IMR-90 (cell line): ENCODE results near the gene KCNJ10. TPM values are rescaled to one million over a fixed set of nuclear protein-coding genes. Genes with fewer than 3 reads are reported as not detected.

Experiments
- ATAC-seq: fragments of 200-7000 bp; cut with Tn5 transposase; 2 replicates; pipeline ENCODE4 v1.9.1; 2020; ENCODE audit warnings: low read depth, mild to moderate bottlenecking, moderate library complexity
- BruUV-seq: library from RNA; stranded (reverse); fragments of 400-500 nt; replicated peaks from 2 replicates; lab custom pipeline; 2021; lab: Mats Ljungman, UMichigan
- CTCF ChIA-PET: fragments of 300-600 bp; formaldehyde crosslinking; extraction: SDS; loops from one replicate; lab custom pipeline; 2021; ENCODE audit warnings: antibody characterized with exemption; lab: Yijun Ruan, JAX
- POLR2A ChIA-PET: fragments of 300-600 bp; sonication (Branson Sonifier 250); formaldehyde crosslinking; loops from one replicate; lab custom pipeline; 2022; ENCODE audit warnings: antibody characterized with exemption; ENCODE audit not compliant: unreplicated experiment; lab: Charles Lee
- DNase-seq: peaks from one replicate; pipeline ENCODE4 v3.0.0; 2013
- H2AFZ ChIP-seq: replicated peaks from 2 replicates; pipeline ENCODE3; 2013; ENCODE audit warnings: low read length, mild to moderate bottlenecking; ENCODE audit not compliant: poor library complexity
- H2AK5ac ChIP-seq: 2 replicates; pipeline ENCODE4 v1.6.1; 2013; ENCODE audit warnings: low read depth, low read length, inconsistent platforms
- H2AK9ac ChIP-seq: replicated peaks from 2 replicates; pipeline ENCODE3; 2013; ENCODE audit warnings: mild to moderate bottlenecking, low read depth, low read length, moderate library complexity; ENCODE audit not compliant: poor library complexity
- H2BK120ac ChIP-seq: 2 replicates; pipeline ENCODE4 v1.6.1; 2013; ENCODE audit warnings: low read depth, low read length, inconsistent platforms
- H2BK15ac ChIP-seq: 3 replicates; pipeline ENCODE4 v1.6.1; 2013; ENCODE audit warnings: low read depth, low read length, inconsistent platforms
- H2BK20ac ChIP-seq: 2 replicates; pipeline ENCODE4 v1.6.1; 2013; ENCODE audit warnings: low read depth, mild to moderate bottlenecking, inconsistent platforms, low read length, moderate library complexity
- H2BK5ac ChIP-seq: 2 replicates; pipeline ENCODE4 v1.6.1; 2013; ENCODE audit warnings: mild to moderate bottlenecking, low read depth, low read length, inconsistent platforms; ENCODE audit not compliant: poor library complexity, severe bottlenecking
- H3K14ac ChIP-seq: replicated peaks from 2 replicates; pipeline ENCODE4 v1.6.1; 2013; ENCODE audit warnings: low read depth, low read length, inconsistent platforms
- H3K18ac ChIP-seq: 2 replicates; pipeline ENCODE4 v1.6.1; 2013; ENCODE audit warnings: low read depth, low read length, control low read depth
- H3K23ac ChIP-seq: 2 replicates; pipeline ENCODE4 v1.6.1; 2013; ENCODE audit warnings: low read depth, low read length, inconsistent platforms
- H3K27ac ChIP-seq: 2 replicates; pipeline ENCODE4 v1.5.1; 2013; ENCODE audit warnings: mild to moderate bottlenecking, control low read depth, low read length; ENCODE audit not compliant: insufficient read depth
- H3K27me3 ChIP-seq: 2 replicates; pipeline ENCODE4 v1.6.1; 2013; ENCODE audit warnings: low read length; ENCODE audit not compliant: control insufficient read depth, insufficient read depth
- H3K36me3 ChIP-seq: 2 replicates; pipeline ENCODE4 v1.6.1; 2013; ENCODE audit warnings: low read length, mixed read lengths; ENCODE audit not compliant: control insufficient read depth, insufficient read depth
- H3K4ac ChIP-seq: 2 replicates; pipeline ENCODE4 v1.6.1; 2013; ENCODE audit warnings: low read depth, low read length, inconsistent platforms
- H3K4me1 ChIP-seq: 2 replicates; pipeline ENCODE4 v1.6.1; 2013; ENCODE audit warnings: low read length, mixed read lengths; ENCODE audit not compliant: control insufficient read depth, insufficient read depth
- H3K4me2 ChIP-seq: 2 replicates; pipeline ENCODE4 v1.6.1; 2013; ENCODE audit warnings: low read depth, mild to moderate bottlenecking, control low read depth, low read length, moderate library complexity
- H3K4me3 ChIP-seq: 2 replicates; pipeline ENCODE4 v1.5.1; 2013; ENCODE audit warnings: low read depth, mild to moderate bottlenecking, control low read depth, low read length, moderate library complexity; ENCODE audit not compliant: insufficient read depth
- H3K56ac ChIP-seq: 2 replicates; pipeline ENCODE4 v1.6.1; 2013; ENCODE audit warnings: low read length, inconsistent platforms; ENCODE audit not compliant: insufficient read depth; ENCODE audit errors: extremely low read depth
- H3K79me1 ChIP-seq, 2 experiments: 2 replicates each; pipeline ENCODE4 v1.6.1; 2013; ENCODE audit warnings: low read length in 2 of 2, inconsistent platforms in 1 of 2, low read depth in 1 of 2
- H3K9ac ChIP-seq: 2 replicates; pipeline ENCODE4 v1.6.1; 2013; ENCODE audit warnings: low read depth, low read length, control low read depth
- H3K9me1 ChIP-seq: 2 replicates; pipeline ENCODE4 v1.6.1; 2013; ENCODE audit warnings: low read length, inconsistent platforms; ENCODE audit not compliant: insufficient read depth
- H3K9me3 ChIP-seq: 2 replicates; pipeline ENCODE4 v1.6.1; 2013; ENCODE audit warnings: low read length; ENCODE audit not compliant: control insufficient read depth, insufficient read depth
- H4K20me1 ChIP-seq: 2 replicates; pipeline ENCODE4 v1.6.1; 2013; ENCODE audit warnings: low read length, inconsistent platforms; ENCODE audit not compliant: insufficient read depth
- H4K5ac ChIP-seq: 2 replicates; pipeline ENCODE4 v1.6.1; 2013; ENCODE audit warnings: mild to moderate bottlenecking, low read depth, low read length, control low read depth
- H4K8ac ChIP-seq, 2 experiments: 2 replicates each; pipeline ENCODE4 v1.6.1; 2013; ENCODE audit warnings: low read depth in 2 of 2, low read length in 2 of 2, control low read depth in 1 of 2, inconsistent platforms in 1 of 2
- H4K91ac ChIP-seq: 2 replicates; pipeline ENCODE4 v1.6.1; 2013; ENCODE audit warnings: low read depth, low read length, inconsistent platforms; ENCODE audit not compliant: insufficient read depth
- BHLHE40 ChIP-seq: fragments of 150-350 bp; IDR thresholded peaks from 2 replicates; pipeline ENCODE4 v1.6.1; 2016; ENCODE audit warnings: mild to moderate bottlenecking, low read depth, low read length
- CEBPB ChIP-seq: IDR thresholded peaks from 2 replicates; pipeline ENCODE4 v1.6.1; 2012; ENCODE audit warnings: low read depth, low read length, improper control_type of control experiment
- MAFK ChIP-seq: IDR thresholded peaks from 2 replicates; pipeline ENCODE4 v1.6.1; 2012; ENCODE audit warnings: low read depth, low read length, improper control_type of control experiment
- MXI1 ChIP-seq: IDR thresholded peaks from 2 replicates; pipeline ENCODE4 v1.6.1; 2012; ENCODE audit warnings: low read depth, mild to moderate bottlenecking, low read length, moderate library complexity, borderline replicate concordance
- NFE2L2 ChIP-seq: fragments of 150-350 bp; IDR thresholded peaks from 2 replicates; pipeline ENCODE4 v1.6.1; 2016; ENCODE audit warnings: low read depth, mild to moderate bottlenecking, low read length
- POLR2A ChIP-seq: IDR thresholded peaks from 2 replicates; pipeline ENCODE4 v1.6.1; 2012; ENCODE audit warnings: mild to moderate bottlenecking, low read depth, low read length
- RAD21 ChIP-seq: IDR thresholded peaks from 2 replicates; pipeline ENCODE4 v1.6.1; 2012; ENCODE audit warnings: low read length, improper control_type of control experiment
- RFX5 ChIP-seq: IDR thresholded peaks from 2 replicates; pipeline ENCODE4 v1.8.0; 2012; ENCODE audit warnings: low read depth, mild to moderate bottlenecking, low read length, moderate library complexity
- SMC3 ChIP-seq: fragments of 150-350 bp; IDR thresholded peaks from 2 replicates; pipeline ENCODE4 v1.6.1; 2016; ENCODE audit warnings: low read depth, mild to moderate bottlenecking, antibody characterized with exemption, low read length, moderate library complexity
- WGBS, 2 experiments: methylation state at CpG; one replicate each; pipeline versions ENCODE4 v1.1.5 to v1.1.7; 2013; ENCODE audit warnings: missing lambda C conversion rate in 2 of 2; ENCODE audit not compliant: insufficient read length in 1 of 2; ENCODE audit errors: extremely low coverage in 2 of 2; 5-methylcytosine and 5-hydroxymethylcytosine counted together
- dilution Hi-C: fragments of 300-500 bp; cut with HindIII; formaldehyde crosslinking; loops from one replicate; pipeline ENCODE4 v1.14.3; 2018; ENCODE audit warnings: low sequenced_read_pairs; ENCODE audit not compliant: unreplicated experiment
- in situ Hi-C: fragments of 300-500 bp; cut with MboI; formaldehyde crosslinking; loops from 3 replicates; pipeline ENCODE4 v1.14.3; 2019; ENCODE audit warnings: low sequenced_read_pairs, inconsistent platforms, mixed read lengths
- intact Hi-C: fragments of 100-400 bp; cut with micrococcal nuclease; formaldehyde crosslinking; loops from 2 replicates; pipeline ENCODE4 v1.10.0; 2022
- polyA plus RNA-seq, 3 experiments: library from polyadenylated mRNA; depleted of rRNA; stranded (reverse); fragments of >200 nt; gene quantifications; 2 replicates each; pipeline ENCODE4 v1.2.3, GENCODE V29; 2012; ENCODE audit warnings: low replicate concordance in 1 of 3
- total RNA-seq: library from RNA; depleted of rRNA; stranded (reverse); fragments of >200 nt; gene quantifications from 2 replicates; pipeline ENCODE4 v1.2.3, GENCODE V29; 2012
- TF ChIP-seq, protein P1 (sequence below): conservative IDR thresholded peaks from 2 replicates; pipeline ENCODE4 v1.5.1; 2012; ENCODE audit warnings: mild to moderate bottlenecking, low read depth, low read length, improper control_type of control experiment
- TF ChIP-seq, protein P2 (sequence below): fragments of 150-350 bp; IDR thresholded peaks from 2 replicates; pipeline ENCODE4 v1.6.1; 2017; ENCODE audit warnings: mild to moderate bottlenecking, antibody characterized with exemption, low read length, low read depth

The KCNJ10 gene
- total and polyA plus RNA-seq, 2 of the 4 experiments (the other 2 are of a cell fraction): not detected

DNA sequence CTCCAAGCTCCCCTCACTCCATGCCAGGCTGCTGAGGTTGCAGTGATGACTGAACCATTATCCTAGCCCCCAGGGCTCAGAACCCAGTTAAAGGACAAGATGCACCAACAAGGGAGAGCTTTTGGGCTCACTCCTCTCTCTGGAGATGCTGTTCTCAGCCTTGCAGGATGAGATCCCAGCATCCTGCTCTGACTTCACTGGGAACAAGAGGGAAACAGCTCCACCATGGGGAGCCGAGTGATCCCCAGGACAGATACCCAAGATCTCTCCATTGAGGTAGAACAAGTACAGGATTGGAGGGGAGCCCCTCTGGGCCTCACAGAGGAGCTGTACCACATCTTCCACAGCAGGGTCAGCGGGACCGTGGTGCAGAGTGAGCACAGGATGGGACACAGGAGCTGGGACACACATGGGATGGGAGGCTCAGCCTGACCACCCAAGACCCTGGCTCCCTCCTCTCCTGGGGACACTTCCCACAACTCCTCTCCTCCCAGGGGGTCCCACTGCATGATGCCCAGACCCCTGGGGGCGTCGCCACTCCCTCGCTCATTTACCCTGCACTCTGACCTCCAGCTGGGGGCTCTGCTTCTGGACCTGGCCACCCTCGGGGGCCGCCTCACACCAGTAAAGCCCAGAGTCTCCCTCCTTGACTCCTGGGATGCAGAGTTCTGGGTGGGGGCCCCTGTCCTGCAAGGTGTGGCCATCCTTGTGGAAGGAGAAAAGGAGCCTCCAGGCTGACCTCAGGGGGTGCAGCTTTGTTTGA lies 97.3 kb downstream of the KCNJ10 start:
- Histone ChIP-seq H3K9me3 (no peaks in the 10 kb centered on the region), H4K20me1 (no peaks in the 10 kb centered on the region), H2AK9ac (no peak overlapping the region), H2BK20ac (no peak overlapping the region), H2BK120ac (no peak overlapping the region), H4K8ac (no peak overlapping the region), H3K4me2 (no peak overlapping the region), H3K27me3 (peaks cover 26% of the 10 kb centered on the region), H2AFZ (no peak overlapping the region), H3K4me1 (no peaks in the 10 kb centered on the region), H3K18ac (no peak overlapping the region), H3K23ac (no peak overlapping the region), H2BK15ac (no peak overlapping the region), H2BK5ac (no peak overlapping the region), H3K4ac (no peak overlapping the region), H3K36me3 (no peaks in the 10 kb centered on the region; the same call in 1 of the 2 replicates), H3K56ac (no peak overlapping the region), H3K4me3 (no peak overlapping the region), H2AK5ac (no peak overlapping the region), H3K14ac (no peak overlapping the region), H3K79me1 (no peaks in the 10 kb centered on the region), H3K9ac (no peak overlapping the region), H3K9me1 (peaks cover 3% of the 10 kb centered on the region; the same call in 1 of the 2 replicates), H4K91ac (no peak overlapping the region), H3K27ac (no peak overlapping the region), H4K5ac (no peak overlapping the region)
- dilution Hi-C loops: no loop called here
- DNase-seq (no peak), ATAC-seq (no peak)
- no peak for TF ChIP-seq MAFK
- TF ChIP-seq CEBPB: no peak
- TF ChIP-seq, protein P1, sequence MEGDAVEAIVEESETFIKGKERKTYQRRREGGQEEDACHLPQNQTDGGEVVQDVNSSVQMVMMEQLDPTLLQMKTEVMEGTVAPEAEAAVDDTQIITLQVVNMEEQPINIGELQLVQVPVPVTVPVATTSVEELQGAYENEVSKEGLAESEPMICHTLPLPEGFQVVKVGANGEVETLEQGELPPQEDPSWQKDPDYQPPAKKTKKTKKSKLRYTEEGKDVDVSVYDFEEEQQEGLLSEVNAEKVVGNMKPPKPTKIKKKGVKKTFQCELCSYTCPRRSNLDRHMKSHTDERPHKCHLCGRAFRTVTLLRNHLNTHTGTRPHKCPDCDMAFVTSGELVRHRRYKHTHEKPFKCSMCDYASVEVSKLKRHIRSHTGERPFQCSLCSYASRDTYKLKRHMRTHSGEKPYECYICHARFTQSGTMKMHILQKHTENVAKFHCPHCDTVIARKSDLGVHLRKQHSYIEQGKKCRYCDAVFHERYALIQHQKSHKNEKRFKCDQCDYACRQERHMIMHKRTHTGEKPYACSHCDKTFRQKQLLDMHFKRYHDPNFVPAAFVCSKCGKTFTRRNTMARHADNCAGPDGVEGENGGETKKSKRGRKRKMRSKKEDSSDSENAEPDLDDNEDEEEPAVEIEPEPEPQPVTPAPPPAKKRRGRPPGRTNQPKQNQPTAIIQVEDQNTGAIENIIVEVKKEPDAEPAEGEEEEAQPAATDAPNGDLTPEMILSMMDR: no peak
- no peak for TF ChIP-seq NFE2L2
- no peak for TF ChIP-seq RFX5
- TF ChIP-seq RAD21: no peak
- no peak for TF ChIP-seq SMC3
- TF ChIP-seq, protein P2, sequence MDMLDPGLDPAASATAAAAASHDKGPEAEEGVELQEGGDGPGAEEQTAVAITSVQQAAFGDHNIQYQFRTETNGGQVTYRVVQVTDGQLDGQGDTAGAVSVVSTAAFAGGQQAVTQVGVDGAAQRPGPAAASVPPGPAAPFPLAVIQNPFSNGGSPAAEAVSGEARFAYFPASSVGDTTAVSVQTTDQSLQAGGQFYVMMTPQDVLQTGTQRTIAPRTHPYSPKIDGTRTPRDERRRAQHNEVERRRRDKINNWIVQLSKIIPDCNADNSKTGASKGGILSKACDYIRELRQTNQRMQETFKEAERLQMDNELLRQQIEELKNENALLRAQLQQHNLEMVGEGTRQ: no peak
- TF ChIP-seq BHLHE40: no peak
- TF ChIP-seq POLR2A: no peak
- no peak for TF ChIP-seq MXI1
- ChIA-PET POLR2A (no interaction called here), CTCF (interaction anchor here (0.6 kb wide), 1 partner anchor 227 kb away, joined by 3 read pairs; no protein-coding TSS in a partner anchor)
- intact Hi-C loops: no loop called here
- in situ Hi-C loops: no loop called here
- no TSS peak for BruUV-seq
- no CpG with 5 or more reads among the region's 8 CpGs for WGBS, 2 experiments
